Common myeloid progenitor, CD34-positive (primary cell): ENCODE measurements around the gene GJA4. TPM values are rescaled to one million over a fixed set of nuclear protein-coding genes. Genes with fewer than 3 reads are reported as not detected.

Source experiments
- CTCF ChIA-PET: fragments of 350-600 bp; sonication (Branson Sonifier 250); formaldehyde crosslinking; loops from one replicate; lab custom pipeline; 2021; ENCODE audit warnings: antibody characterized with exemption; lab: Charles Lee
- POLR2A ChIA-PET: fragments of 350-600 bp; sonication (Branson Sonifier 250); formaldehyde crosslinking; loops from one replicate; lab custom pipeline; 2021; ENCODE audit warnings: antibody characterized with exemption; lab: Charles Lee
- DNase-seq, 3 donors: peaks; one replicate each; pipeline versions ENCODE4 v3.0.0 to v3.0.0-alpha.2; 2013
- H3K27ac ChIP-seq, 2 experiments: 1 replicate in 1 of 2; 2 replicates in 1 of 2; pipeline ENCODE4 v1.7.0; 2013; ENCODE audit warnings: inconsistent platforms in 2 of 2, low read length in 2 of 2, mild to moderate bottlenecking in 2 of 2, low read depth in 1 of 2, moderate library complexity in 1 of 2; ENCODE audit not compliant: severe bottlenecking in 2 of 2, insufficient read depth in 1 of 2, poor library complexity in 1 of 2
- H3K27me3 ChIP-seq, 5 experiments: replicated peaks in 2 of 5; 1 replicate in 3 of 5; 2 replicates in 2 of 5; pipeline versions ENCODE4 v1.6.1 to v1.7.0; 2013; ENCODE audit warnings: low read length in 4 of 5, mild to moderate bottlenecking in 2 of 5, moderate library complexity in 2 of 5, inconsistent platforms in 1 of 5; ENCODE audit not compliant: insufficient read depth in 5 of 5, control insufficient read depth in 4 of 5
- H3K36me3 ChIP-seq, 4 experiments: 1 replicate in 2 of 4; 2 replicates in 2 of 4; pipeline versions ENCODE4 v1.6.1 to v1.7.0; 2013; ENCODE audit warnings: low read length in 3 of 4, control low read depth in 1 of 4, mild to moderate bottlenecking in 1 of 4; ENCODE audit not compliant: control insufficient read depth in 4 of 4, insufficient read depth in 4 of 4
- H3K4me1 ChIP-seq, 4 experiments: 1 replicate in 3 of 4; 2 replicates in 1 of 4; pipeline versions ENCODE4 v1.6.1 to v1.7.1; 2013; ENCODE audit warnings: low read length in 3 of 4, mild to moderate bottlenecking in 3 of 4, control low read depth in 1 of 4, inconsistent platforms in 1 of 4, moderate library complexity in 1 of 4; ENCODE audit not compliant: control insufficient read depth in 4 of 4, insufficient read depth in 4 of 4; ENCODE audit errors: control extremely low read depth in 1 of 4
- H3K4me3 ChIP-seq, 7 experiments: 1 replicate in 4 of 7; 2 replicates in 3 of 7; pipeline versions ENCODE4 v1.5.1 to v1.7.0; 2013; ENCODE audit warnings: mild to moderate bottlenecking in 7 of 7, low read length in 6 of 7, moderate library complexity in 6 of 7, inconsistent platforms in 2 of 7, low read depth in 2 of 7, control low read depth in 1 of 7; ENCODE audit not compliant: insufficient read depth in 4 of 7, control insufficient read depth in 1 of 7; ENCODE audit errors: extremely low read depth in 1 of 7
- H3K9me3 ChIP-seq, 5 experiments: 1 replicate in 4 of 5; 2 replicates in 1 of 5; pipeline versions ENCODE4 v1.6.1 to v1.7.1; 2013; ENCODE audit warnings: low read length in 4 of 5, mild to moderate bottlenecking in 2 of 5, inconsistent platforms in 1 of 5, low read depth in 1 of 5, moderate library complexity in 1 of 5; ENCODE audit not compliant: control insufficient read depth in 4 of 5, insufficient read depth in 2 of 5; ENCODE audit errors: control extremely low read depth in 1 of 5
- WGBS: methylation state at CpG from one replicate; pipeline ENCODE4 v1.1.5; 2013; ENCODE audit not compliant: insufficient coverage; 5-methylcytosine and 5-hydroxymethylcytosine counted together
- polyA plus RNA-seq: library from polyadenylated mRNA; unstranded; fragments of 120-200 nt; gene quantifications from one replicate; pipeline ENCODE4 v1.2.1, GENCODE V29; 2013

Gene GJA4
- polyA plus RNA-seq, result 0.73 TPM

GRCh38 chr1:34792868-34793727 lies at the start of gene GJA4:
GJA4 (plus strand) TSS chr1:34792999; CDS start chr1:34794214, 1,215 bp downstream.
- WGBS, result 14% methylated on average over 25 of the region's 45 CpGs
- H3K4me1 ChIP-seq, result peaks cover 0 to 10% (median 4%) of the 10 kb centered on the region in 4 experiments
- H3K9me3 ChIP-seq, result no peaks in the 10 kb centered on the region
- CTCF ChIA-PET, result no interaction called here
- peaks cover 0 to 23% (median 9%) of the 10 kb centered on the region in 5 experiments for H3K27me3 ChIP-seq
- H3K4me3 ChIP-seq, result peak within 1 kb of the TSS in 2 of 7 experiments; percentile 24 to 57
- H3K36me3 ChIP-seq, result no peaks in the 10 kb centered on the region
- H3K27ac ChIP-seq, result no peak within 1 kb of the TSS
- POLR2A ChIA-PET, result no interaction called here
- DNase-seq, result peak in 1 of 3 donors; percentile 28

GRCh38 chr1:34743775-34744174 lies 49.0 kb upstream of the GJA4 start:
- peaks cover 0 to 9% (median 0%) of the 10 kb centered on the region in 5 experiments for H3K27me3 ChIP-seq
- H3K4me3 ChIP-seq, result no peak overlapping the region
- POLR2A ChIA-PET, result interaction anchor here (0.5 kb wide), 1 partner anchor 163 kb away, joined by 3 read pairs; no protein-coding TSS in a partner anchor
- H3K36me3 ChIP-seq, result no peaks in the 10 kb centered on the region
- H3K4me1 ChIP-seq, result no peaks in the 10 kb centered on the region
- CTCF ChIA-PET, result interaction anchor here (0.8 to 4.8 kb wide), 12 partner anchors 9 to 1111 kb away, joined by 3 to 29 read pairs (median 6); no protein-coding TSS in a partner anchor
- H3K9me3 ChIP-seq, result no peaks in the 10 kb centered on the region
- no peak for DNase-seq
- 90% methylated on average over 6 of the region's 6 CpGs for WGBS
- no peak overlapping the region for H3K27ac ChIP-seq

GRCh38 chr1:34744851-34745250 lies 47.9 kb upstream of the GJA4 start:
- ChIA-PET POLR2A (no interaction called here), CTCF (interaction anchor here (0.9 to 4.8 kb wide), 3 partner anchors 8 to 286 kb away, joined by 3 to 29 read pairs (median 16); no protein-coding TSS in a partner anchor)
- H3K27me3 ChIP-seq, result peaks cover 0 to 9% (median 0%) of the 10 kb centered on the region in 5 experiments
- no peaks in the 10 kb centered on the region for H3K36me3 ChIP-seq
- H3K4me3 ChIP-seq, result no peak overlapping the region
- no peak for DNase-seq
- H3K27ac ChIP-seq, result no peak overlapping the region
- H3K4me1 ChIP-seq, result no peaks in the 10 kb centered on the region
- no peaks in the 10 kb centered on the region for H3K9me3 ChIP-seq
- 100% methylated on average over 1 of the region's 3 CpGs for WGBS

- POLR2A ChIA-PET, result interaction anchor here (0.6 kb wide), 1 partner anchor 1274 kb away, joined by 3 read pairs; no protein-coding TSS in a partner anchor
- DNase-seq, result no peak
- CTCF ChIA-PET, result interaction anchor here (1.3 to 1.4 kb wide), 3 partner anchors 9 to 288 kb away, joined by 3 to 5 read pairs (median 4); no protein-coding TSS in a partner anchor
- 86% methylated on average over 5 of the region's 5 CpGs for WGBS
- Histone ChIP-seq H3K9me3 (no peaks in the 10 kb centered on the region), H3K27ac (no peak overlapping the region), H3K27me3 (peaks cover 0 to 6% (median 0%) of the 10 kb centered on the region in 5 experiments), H3K4me1 (no peaks in the 10 kb centered on the region), H3K36me3 (no peaks in the 10 kb centered on the region), H3K4me3 (no peak overlapping the region)
Observed at GRCh38 chr1:34745666-34746065, 47.1 kb upstream of the GJA4 start.

GRCh38 chr1:34746101-34746500 lies 46.7 kb upstream of the GJA4 start:
- CTCF ChIA-PET, result interaction anchor here (1.0 to 1.4 kb wide), 4 partner anchors 9 to 288 kb away, joined by 3 to 5 read pairs (median 4); no protein-coding TSS in a partner anchor
- Histone ChIP-seq H3K4me3 (no peak overlapping the region), H3K36me3 (no peaks in the 10 kb centered on the region), H3K4me1 (no peaks in the 10 kb centered on the region), H3K27me3 (peaks cover 0 to 8% (median 0%) of the 10 kb centered on the region in 5 experiments), H3K9me3 (no peaks in the 10 kb centered on the region), H3K27ac (no peak overlapping the region)
- no peak for DNase-seq
- 98% methylated on average over 4 of the region's 4 CpGs for WGBS
- POLR2A ChIA-PET, result interaction anchor here (0.6 kb wide), 1 partner anchor 1274 kb away, joined by 3 read pairs; no protein-coding TSS in a partner anchor

- H3K27me3 ChIP-seq, result peaks cover 0 to 5% (median 0%) of the 10 kb centered on the region in 5 experiments
- CTCF ChIA-PET, result interaction anchor here (0.6 to 1.4 kb wide), 5 partner anchors 10 to 1109 kb away, joined by 3 to 5 read pairs (median 4); no protein-coding TSS in a partner anchor
- 91% methylated on average over 7 of the region's 18 CpGs for WGBS
- H3K4me3 ChIP-seq, result no peak overlapping the region
- no peak for DNase-seq
- POLR2A ChIA-PET, result no interaction called here
- H3K4me1 ChIP-seq, result no peaks in the 10 kb centered on the region
- H3K27ac ChIP-seq, result no peak overlapping the region
- H3K36me3 ChIP-seq, result no peaks in the 10 kb centered on the region
- H3K9me3 ChIP-seq, result no peaks in the 10 kb centered on the region
Observed at GRCh38 chr1:34746785-34747637, 45.8 kb upstream of the GJA4 start.
